H1 (cell line): ENCODE results near the gene P4HB. TPM values are rescaled to one million over a fixed set of nuclear protein-coding genes. Genes with fewer than 3 reads are reported as not detected.

Experiments used
- CTCF ChIA-PET: fragments of 300-600 bp; sonication (Branson Sonifier 250); formaldehyde crosslinking; loops from one replicate; lab custom pipeline; 2021; ENCODE audit not compliant: partially characterized antibody; lab: Charles Lee
- POLR2A ChIA-PET: fragments of 300-600 bp; sonication (Branson Sonifier 250); formaldehyde crosslinking; loops from one replicate; lab custom pipeline; 2021; ENCODE audit warnings: inconsistent platforms; ENCODE audit not compliant: partially characterized antibody; lab: Charles Lee
- DNase-seq, 2 experiments: peaks; one replicate each; pipeline versions ENCODE4 v3.0.0 to v3.0.0-alpha.2; 2010 to 2022; ENCODE audit warnings: low spot score in 2 of 2, low read depth in 1 of 2, mixed read lengths in 1 of 2
- FAIRE-seq: peaks from 2 replicates; lab custom pipeline; 2011; peaks lifted over from hg19 to GRCh38; lab: Jason Lieb, UNC
- H2AFZ ChIP-seq: 2 replicates; pipeline ENCODE4 v1.8.1; 2012; ENCODE audit warnings: low read length, inconsistent platforms
- H2AK5ac ChIP-seq: 2 replicates; pipeline ENCODE4 v1.6.1; 2013; ENCODE audit warnings: low read depth, low read length
- H2BK120ac ChIP-seq: replicated peaks from 2 replicates; pipeline ENCODE3; 2013; ENCODE audit warnings: low read depth, low read length, inconsistent platforms
- H2BK12ac ChIP-seq: 2 replicates; pipeline ENCODE4 v1.6.1; 2013; ENCODE audit warnings: low read depth, low read length
- H2BK15ac ChIP-seq: 2 replicates; pipeline ENCODE4 v1.6.1; 2013; ENCODE audit warnings: low read length
- H2BK20ac ChIP-seq: 2 replicates; pipeline ENCODE4 v1.6.1; 2013; ENCODE audit warnings: low read length
- H2BK5ac ChIP-seq: 2 replicates; pipeline ENCODE4 v1.6.1; 2013; ENCODE audit warnings: low read depth, low read length
- H3K14ac ChIP-seq: 2 replicates; pipeline ENCODE4 v1.6.1; 2013; ENCODE audit warnings: inconsistent platforms; ENCODE audit not compliant: insufficient read length
- H3K18ac ChIP-seq: 2 replicates; pipeline ENCODE4 v1.6.1; 2013; ENCODE audit warnings: low read length; ENCODE audit errors: extremely low read depth
- H3K23ac ChIP-seq: 2 replicates; pipeline ENCODE4 v1.6.1; 2013; ENCODE audit warnings: inconsistent platforms; ENCODE audit not compliant: insufficient read length
- H3K23me2 ChIP-seq: 2 replicates; pipeline ENCODE4 v1.6.1; 2013; ENCODE audit warnings: low read depth, low read length
- H3K27ac ChIP-seq: 2 replicates; pipeline ENCODE4 v1.6.1; 2011; ENCODE audit warnings: low read depth, low read length, inconsistent platforms
- H3K27me3 ChIP-seq, 4 experiments: replicated peaks in 1 of 4; 1 replicate in 1 of 4; 2 replicates in 3 of 4; pipeline versions ENCODE4 v1.6.1 to v1.8.1; 2011 to 2013; ENCODE audit warnings: low read length in 3 of 4, mild to moderate bottlenecking in 3 of 4, inconsistent platforms in 2 of 4, mixed read lengths in 2 of 4, moderate library complexity in 1 of 4; ENCODE audit not compliant: control insufficient read depth in 3 of 4, insufficient read depth in 3 of 4; ENCODE audit errors: extremely low read depth in 1 of 4
- H3K36me3 ChIP-seq, 4 experiments: 2 replicates each; pipeline versions ENCODE4 v1.6.1 to v1.8.1; 2011 to 2013; ENCODE audit warnings: mild to moderate bottlenecking in 4 of 4, low read length in 3 of 4, moderate library complexity in 2 of 4, control low read depth in 1 of 4, inconsistent platforms in 1 of 4; ENCODE audit not compliant: insufficient read depth in 4 of 4, control insufficient read depth in 2 of 4
- H3K4ac ChIP-seq: replicated peaks from 2 replicates; pipeline ENCODE3; 2013; ENCODE audit warnings: low read length, low read depth, mixed read lengths, inconsistent platforms; ENCODE audit not compliant: insufficient read length
- H3K4me1 ChIP-seq, 4 experiments: replicated peaks in 1 of 4; 1 replicate in 1 of 4; 2 replicates in 3 of 4; pipeline versions ENCODE4 v1.6.1 to v1.8.1; 2011 to 2013; ENCODE audit warnings: low read length in 3 of 4, inconsistent platforms in 2 of 4, mixed read lengths in 1 of 4; ENCODE audit not compliant: insufficient read depth in 4 of 4, control insufficient read depth in 3 of 4
- H3K4me2 ChIP-seq, 2 experiments: 2 replicates each; pipeline versions ENCODE4 v1.6.1 to v1.8.1; 2011 to 2013; ENCODE audit warnings: low read depth in 2 of 2, low read length in 2 of 2, control low read depth in 1 of 2, inconsistent platforms in 1 of 2, mild to moderate bottlenecking in 1 of 2; ENCODE audit not compliant: insufficient read depth in 1 of 2
- H3K4me3 ChIP-seq, 4 experiments: fragments of 200-600, 300-600 bp in 1 of 4; sonication (generic), shearing (Covaris generic), sonication (Bioruptor Twin) in 1 of 4; 2 replicates each; pipeline versions ENCODE4 v1.5.1 to v1.8.1; 2011 to 2016; ENCODE audit warnings: low read length in 4 of 4, low read depth in 3 of 4, control low read depth in 2 of 4, inconsistent platforms in 2 of 4, mild to moderate bottlenecking in 2 of 4, mixed read lengths in 1 of 4, moderate library complexity in 1 of 4; ENCODE audit not compliant: insufficient read depth in 2 of 4; ENCODE audit errors: extremely low read depth in 1 of 4
- H3K56ac ChIP-seq: replicated peaks from 2 replicates; pipeline ENCODE3; 2013; ENCODE audit warnings: low read depth, mild to moderate bottlenecking, mixed read lengths, low read length, inconsistent platforms; ENCODE audit not compliant: insufficient read length
- H3K79me1 ChIP-seq: 2 replicates; pipeline ENCODE4 v1.6.1; 2013; ENCODE audit warnings: low read depth, low read length, control low read depth
- H3K79me2 ChIP-seq, 2 experiments: 2 replicates each; pipeline versions ENCODE4 v1.6.1 to v1.8.1; 2012 to 2013; ENCODE audit warnings: low read length in 2 of 2, mild to moderate bottlenecking in 2 of 2, inconsistent platforms in 1 of 2; ENCODE audit not compliant: insufficient read depth in 2 of 2, control insufficient read depth in 1 of 2
- H3K9ac ChIP-seq, 4 experiments: replicated peaks in 1 of 4; 1 replicate in 1 of 4; 2 replicates in 3 of 4; pipeline versions ENCODE4 v1.6.1 to v1.8.1; 2011 to 2013; ENCODE audit warnings: low read depth in 3 of 4, low read length in 3 of 4, control low read depth in 2 of 4, mild to moderate bottlenecking in 2 of 4, moderate library complexity in 2 of 4, inconsistent platforms in 1 of 4; ENCODE audit errors: extremely low read depth in 1 of 4
- H3K9me3 ChIP-seq, 2 experiments: 2 replicates each; pipeline versions ENCODE4 v1.6.1 to v1.8.1; 2012 to 2013; ENCODE audit warnings: mild to moderate bottlenecking in 2 of 2, moderate library complexity in 2 of 2, control low read depth in 1 of 2, inconsistent platforms in 1 of 2, low read depth in 1 of 2, low read length in 1 of 2, mixed read lengths in 1 of 2; ENCODE audit not compliant: insufficient read depth in 2 of 2
- H4K20me1 ChIP-seq, 2 experiments: replicated peaks in 1 of 2; 2 replicates each; pipeline versions ENCODE3 to v1.8.1; 2011 to 2013; ENCODE audit warnings: inconsistent platforms in 2 of 2, low read length in 2 of 2, mild to moderate bottlenecking in 1 of 2; ENCODE audit not compliant: insufficient read depth in 2 of 2, control insufficient read depth in 1 of 2
- H4K5ac ChIP-seq: 2 replicates; pipeline ENCODE4 v1.6.1; 2013; ENCODE audit warnings: low read length, low read depth, mixed read lengths, inconsistent platforms; ENCODE audit not compliant: insufficient read length
- H4K8ac ChIP-seq: 2 replicates; pipeline ENCODE4 v1.8.0; 2013; ENCODE audit warnings: mild to moderate bottlenecking, moderate library complexity, low read length, inconsistent platforms; ENCODE audit not compliant: insufficient read depth; ENCODE audit errors: extremely low read depth
- H4K91ac ChIP-seq: replicated peaks from 2 replicates; pipeline ENCODE3; 2013; ENCODE audit warnings: low read length, mixed read lengths, inconsistent platforms; ENCODE audit not compliant: insufficient read length
- CBX5 ChIP-seq: fragments of 300-800, 300-1000 bp; sonication (generic); IDR thresholded peaks from 2 replicates; pipeline ENCODE4 v1.7.1; 2016; ENCODE audit warnings: antibody characterized with exemption, low read length, low read depth
- EGR1 ChIP-seq: IDR thresholded peaks from 2 replicates; pipeline ENCODE4 v1.6.1; 2011; ENCODE audit warnings: low read depth, low read length, borderline replicate concordance
- FOSL1 ChIP-seq: IDR thresholded peaks from 2 replicates; pipeline ENCODE4 v1.6.1; 2011; ENCODE audit warnings: mild to moderate bottlenecking, low read depth, low read length, moderate library complexity; ENCODE audit not compliant: insufficient read depth
- KDM5A ChIP-seq: fragments of 200-600 bp; IDR thresholded peaks from 2 replicates; pipeline ENCODE4 v1.7.1; 2012; ENCODE audit warnings: mild to moderate bottlenecking, low read length, inconsistent platforms, mixed read lengths
- TEAD4 ChIP-seq: IDR thresholded peaks from 2 replicates; pipeline ENCODE4 v1.6.1; 2012; ENCODE audit warnings: low read depth, low read length, inconsistent platforms, mixed read lengths
- WGBS, 2 experiments: shearing (Covaris generic) in 1 of 2; methylation state at CpG; one replicate each; pipeline versions ENCODE4 v1.1.6 to v1.1.7; 2013 to 2015; ENCODE audit warnings: low lambda C conversion rate in 2 of 2, mixed read lengths in 2 of 2, inconsistent platforms in 1 of 2, low coverage in 1 of 2, missing lambda C conversion rate in 1 of 2; ENCODE audit not compliant: insufficient replicate concordance in 2 of 2, insufficient coverage in 1 of 2, insufficient read length in 1 of 2; ENCODE audit errors: extremely low coverage in 1 of 2, missing lambda C conversion rate in 1 of 2; 5-methylcytosine and 5-hydroxymethylcytosine counted together
- polyA plus RNA-seq, 7 experiments: library from polyadenylated mRNA; depleted of rRNA in 3 of 7; stranded (reverse) in 5 of 7; unstranded in 2 of 7; fragments of >200 nt in 5 of 7; fragments of 200-250 nt in 2 of 7; gene quantifications; 1 replicate in 5 of 7; 2 replicates in 1 of 7; 4 replicates in 1 of 7; pipeline versions ENCODE4 v1.2.1 to v1.2.3, GENCODE V29; 2011 to 2013; ENCODE audit warnings: missing spikeins in 2 of 7, mixed read lengths in 2 of 7
- total RNA-seq: library from RNA; stranded (reverse); fragmentation: NEBNext Ultra II Directional; extraction: Animal tissue kit (Norgen Biotek cat#: 25700); gene quantifications from 2 replicates; pipeline ENCODE4 v1.2.1, GENCODE V29; 2021

The P4HB gene
- total and polyA plus RNA-seq, 2 of the 8 experiments (the other 6 are each of a cell fraction or from before 2014, with no cell fraction given) = 41.4 to 379 TPM

DNA sequence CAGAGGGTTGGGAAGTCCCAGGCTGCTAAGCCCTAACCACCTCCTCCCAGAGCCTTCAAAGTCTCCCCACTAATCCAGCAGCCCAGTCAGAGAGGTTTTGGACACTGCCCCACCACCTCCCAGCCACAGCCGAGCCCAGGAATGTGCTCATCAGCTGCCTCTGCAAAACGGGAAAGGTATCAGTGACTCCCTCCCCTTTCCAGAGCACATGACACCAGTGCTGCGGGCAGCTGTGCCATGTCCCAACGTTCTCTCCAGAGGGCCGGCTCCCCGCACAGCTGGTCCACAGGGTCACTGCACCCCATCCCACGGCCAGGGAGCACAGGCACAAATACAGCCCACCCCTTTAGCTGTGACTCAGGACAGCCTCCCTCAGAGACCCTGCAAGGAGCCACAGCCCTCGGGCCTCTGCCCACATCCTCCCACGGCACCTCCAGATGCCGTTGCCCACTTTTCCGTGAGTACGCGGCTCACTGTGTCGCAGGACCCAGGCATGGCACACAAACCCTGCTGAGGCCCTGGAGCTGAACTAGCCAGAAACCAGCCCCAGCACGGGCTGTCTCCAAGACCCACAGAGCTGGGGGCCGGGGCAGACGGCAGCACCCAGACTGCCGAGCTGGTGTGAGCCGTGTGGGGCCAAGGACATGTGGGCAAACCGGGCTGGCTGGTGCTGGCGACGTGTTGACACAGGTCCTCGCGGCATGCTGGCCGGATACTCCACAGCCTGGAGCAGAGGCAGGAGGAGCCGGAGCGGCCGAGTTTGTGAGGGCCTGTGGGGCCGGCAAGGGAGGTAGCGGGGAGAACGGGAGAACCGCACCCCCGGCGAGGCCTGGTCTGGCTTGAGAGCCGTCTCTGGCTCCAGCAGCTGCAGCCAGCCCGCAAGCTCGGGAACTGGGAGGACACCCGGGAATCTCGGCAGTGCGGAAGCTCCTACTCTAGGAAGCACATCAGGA is 19.2 kb downstream of the P4HB start:
- Histone ChIP-seq H3K9me3 (no peaks in the 10 kb centered on the region), H3K23me2 (no peaks in the 10 kb centered on the region), H3K4me3 (no peak overlapping the region), H3K4ac (no peak overlapping the region), H3K79me2 (no peaks in the 10 kb centered on the region), H2BK20ac (no peak overlapping the region), H3K4me2 (no peak overlapping the region), H3K56ac (no peak overlapping the region), H3K9ac (no peak overlapping the region), H3K4me1 (peaks cover 0 to 3% (median 0%) of the 10 kb centered on the region in 4 experiments; a peak in 2 of 7 replicates), H3K27me3 (no peaks in the 10 kb centered on the region; a peak in 2 of 7 replicates), H2BK15ac (no peak overlapping the region), H2AFZ (no peak overlapping the region), H3K36me3 (peaks cover 12 to 30% (median 25%) of the 10 kb centered on the region in 4 experiments), H4K20me1 (peaks cover 2 to 8% of the 10 kb centered on the region in 2 experiments), H3K23ac (no peak overlapping the region), H2BK12ac (no peak overlapping the region), H3K79me1 (no peaks in the 10 kb centered on the region), H3K27ac (0 out of 2 replicates have a peak overlapping the region, but pooled peaks have one; percentile 2), H4K8ac (peak overlapping the region; percentile 19; the same call in 1 of the 2 replicates), H2AK5ac (no peak overlapping the region), H2BK5ac (no peak overlapping the region), H3K14ac (no peak overlapping the region), H4K5ac (no peak overlapping the region), H2BK120ac (no peak overlapping the region), H3K18ac (no peak overlapping the region), H4K91ac (no peak overlapping the region)
- no peak for DNase-seq
- no peak for FAIRE-seq
- ChIA-PET POLR2A (interaction anchor here (0.6 to 5.7 kb wide), 13 partner anchors 7 to 182 kb away, joined by 3 to 37 read pairs (median 4); partner anchors contain the start of genes CENPX, MCRIP1, MRPL12 and P4HB), CTCF (interaction anchor here (0.6 to 1.6 kb wide), 6 partner anchors 12 to 175 kb away, joined by 3 to 6 read pairs (median 3); no protein-coding TSS in a partner anchor)
- WGBS, 2 experiments = 90% methylated on average over 39 of the region's 40 CpGs; no CpG with 5 or more reads in 1 of the 2 experiments
- TF ChIP-seq KDM5A = no peak
- no peak for TF ChIP-seq FOSL1
- no peak for TF ChIP-seq CBX5
- no peak for TF ChIP-seq EGR1
- TF ChIP-seq TEAD4 = peak; percentile 48
